ENCODE data around the gene FBXL5. TPM values are rescaled to one million over a fixed set of nuclear protein-coding genes. Genes with fewer than 3 reads are reported as not detected.

Gene FBXL5
- total RNA-seq, 2 experiments from 2014 or later = 27.9 to 29.6 TPM

DNA sequence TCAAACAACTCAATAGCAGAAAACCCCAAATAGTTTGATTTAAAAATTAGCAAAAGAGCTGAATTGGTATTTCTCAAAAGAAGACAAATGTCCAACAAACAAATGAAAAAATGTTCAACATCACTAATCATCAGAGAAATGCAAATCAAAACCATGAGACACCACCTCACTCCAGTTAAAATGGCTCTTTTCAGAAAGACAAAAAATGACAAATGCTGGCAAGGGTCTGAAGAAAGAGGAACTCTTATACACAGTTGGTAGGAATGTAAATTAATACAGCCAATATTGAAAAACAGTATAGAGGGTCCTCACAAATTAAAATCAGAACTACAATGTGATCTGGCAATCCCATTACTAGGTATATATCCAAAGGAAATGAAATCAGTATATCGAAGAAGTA, 70.4 kb downstream of the FBXL5 start:
- ChIA-PET CTCF (no interaction called here), POLR2A (no interaction called here)

DNA sequence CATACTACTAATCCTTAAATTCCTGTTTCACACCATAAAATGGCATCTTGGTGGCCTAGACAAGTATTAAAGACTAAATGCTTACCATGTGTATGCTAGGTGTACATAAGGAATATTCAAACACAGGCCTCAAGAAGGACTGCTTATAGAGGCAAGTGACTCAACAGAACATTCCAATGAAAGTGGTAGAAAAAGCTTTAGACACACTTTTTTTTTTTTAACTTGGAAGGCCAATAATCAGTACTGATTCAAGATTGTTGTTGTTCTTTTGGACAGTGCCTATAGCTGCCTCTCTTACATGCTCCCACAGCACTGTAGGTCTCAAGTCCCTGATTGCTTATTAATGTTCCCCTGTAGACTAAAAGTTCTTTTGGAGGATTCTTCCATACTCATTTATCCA, 77.6 kb downstream of the FBXL5 start:
- POLR2A ChIA-PET = no interaction called here

DNA sequence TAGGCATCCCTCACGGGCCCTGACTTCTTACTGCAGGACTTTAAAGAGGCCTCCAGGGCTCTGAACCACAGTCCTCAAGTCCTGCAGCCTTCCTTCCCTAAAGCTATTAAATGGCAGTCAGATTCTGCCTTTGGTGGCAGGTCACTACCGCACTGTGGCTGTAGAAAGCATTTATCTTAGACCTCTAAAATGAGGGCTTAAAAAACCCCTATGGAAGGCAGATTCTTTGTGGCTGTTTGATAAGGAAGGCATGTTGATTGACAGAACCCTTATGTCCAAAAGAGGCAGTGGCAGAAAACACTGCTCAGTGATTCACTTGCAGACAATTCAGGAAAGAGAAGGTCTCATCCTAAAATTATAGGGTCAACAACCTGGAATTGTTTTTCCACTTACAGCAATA, 79.2 kb downstream of the FBXL5 start:
- ChIA-PET POLR2A (no interaction called here), CTCF (no interaction called here)

More for the DNA sequence above, 77.6 kb downstream of the FBXL5 start:
- CTCF ChIA-PET = interaction anchor here (0.8 kb wide), 1 partner anchor 22 kb away, joined by 3 read pairs; no protein-coding TSS in a partner anchor

DNA sequence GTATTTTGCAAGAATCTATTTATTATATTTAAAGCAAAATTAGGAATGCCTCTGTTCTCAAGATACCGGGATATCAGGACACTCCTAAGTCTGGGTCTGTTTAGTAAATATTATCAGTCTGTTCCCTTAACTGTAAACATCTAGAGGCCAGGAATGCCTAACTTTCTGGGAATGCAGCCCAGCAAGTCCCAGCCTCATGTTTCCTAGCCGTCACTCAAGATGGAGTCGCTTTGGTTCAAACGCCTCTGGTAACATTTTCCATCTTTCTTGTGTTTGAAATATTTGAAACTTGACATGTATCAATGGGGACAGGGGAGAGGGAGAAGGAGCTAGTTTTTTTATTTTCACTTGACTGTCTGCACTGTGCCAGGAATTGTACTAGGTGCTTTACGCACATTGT, 85.4 kb downstream of the FBXL5 start:
- ChIA-PET POLR2A (no interaction called here), CTCF (interaction anchor here (0.7 kb wide), 2 partner anchors 15 to 83 kb away, joined by 3 to 4 read pairs; no protein-coding TSS in a partner anchor)

DNA sequence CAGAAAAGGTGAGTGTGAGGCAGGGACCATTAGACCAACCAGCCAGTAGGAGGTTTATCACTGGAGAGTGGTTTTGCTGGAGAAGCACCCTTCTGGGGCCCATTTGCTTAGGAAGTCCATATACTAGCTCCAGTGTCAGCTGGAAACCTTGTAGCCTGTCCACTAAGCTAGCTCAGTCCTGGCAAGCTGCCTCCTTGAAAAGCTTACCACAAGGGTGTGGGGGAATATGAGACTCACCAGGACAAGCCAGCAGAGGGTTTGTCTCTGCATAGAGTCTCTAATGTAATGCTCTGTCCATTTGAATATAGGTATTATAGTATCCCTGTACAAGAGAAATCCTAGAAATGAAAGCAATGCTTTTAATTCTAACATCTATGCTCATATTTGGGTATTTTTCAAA, 86.3 kb downstream of the FBXL5 start:
- ChIA-PET POLR2A (no interaction called here), CTCF (no interaction called here)

DNA sequence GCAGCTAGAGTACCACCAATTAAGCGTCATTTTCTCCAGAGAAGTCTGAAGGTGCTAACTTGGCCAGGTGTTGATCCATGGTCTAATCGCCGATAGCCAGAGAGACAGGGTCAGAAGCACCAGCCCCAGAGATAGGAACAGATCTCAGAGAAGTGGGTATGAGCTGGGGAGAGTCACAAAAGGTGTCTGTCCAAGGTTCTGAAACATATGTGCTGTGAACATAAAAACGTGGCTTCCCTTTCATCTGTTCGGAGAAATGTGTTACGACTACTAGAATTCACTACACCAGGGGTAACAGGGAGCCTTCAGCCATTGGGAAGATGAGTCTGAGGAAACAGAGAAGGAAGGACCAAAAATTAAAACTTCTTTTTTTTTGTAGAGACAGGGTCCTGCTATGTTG, 91.3 kb downstream of the FBXL5 start:
- ChIA-PET CTCF (no interaction called here), POLR2A (no interaction called here)

DNA sequence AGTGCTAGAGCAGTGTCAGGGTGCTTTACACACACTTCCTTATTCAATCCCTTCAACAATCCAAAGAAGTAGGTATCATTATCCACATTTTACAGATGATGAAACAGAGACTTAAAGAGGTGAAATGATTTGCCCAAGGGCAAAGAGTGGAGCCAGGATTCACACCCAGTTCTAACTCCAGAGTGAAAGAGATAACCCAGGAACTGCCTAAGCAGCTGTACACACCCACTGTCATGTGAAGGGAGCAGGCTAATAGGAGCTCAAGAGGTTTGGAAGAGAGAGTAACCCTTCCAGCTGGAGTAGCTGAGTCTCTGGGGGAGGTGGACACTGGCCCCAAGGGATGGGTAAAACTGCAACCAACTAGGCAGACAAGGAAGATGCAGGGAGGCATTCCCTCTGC, 92.5 kb downstream of the FBXL5 start:
- ChIA-PET POLR2A (no interaction called here), CTCF (no interaction called here)

DNA sequence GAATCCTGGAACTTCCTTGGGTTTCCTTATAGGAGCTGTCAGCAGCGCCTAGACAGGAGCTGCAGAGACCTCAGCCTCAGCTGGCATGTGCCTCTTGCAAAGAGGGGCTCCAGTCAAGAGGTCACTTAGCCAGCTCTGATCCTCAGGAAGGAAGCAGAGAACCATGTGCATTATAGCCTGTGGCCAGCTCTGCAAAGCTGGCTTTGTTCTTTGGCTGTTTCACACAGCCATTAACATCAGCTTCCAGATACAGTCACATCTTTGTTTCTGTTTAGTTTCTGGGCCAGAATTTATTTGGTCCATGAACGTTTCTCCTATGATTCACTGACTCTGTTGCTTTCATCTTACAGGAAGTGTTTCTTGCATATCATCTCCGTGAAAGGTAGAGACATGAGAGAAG, 93.0 kb downstream of the FBXL5 start:
- CTCF ChIA-PET = no interaction called here
- POLR2A ChIA-PET = no interaction called here

DNA sequence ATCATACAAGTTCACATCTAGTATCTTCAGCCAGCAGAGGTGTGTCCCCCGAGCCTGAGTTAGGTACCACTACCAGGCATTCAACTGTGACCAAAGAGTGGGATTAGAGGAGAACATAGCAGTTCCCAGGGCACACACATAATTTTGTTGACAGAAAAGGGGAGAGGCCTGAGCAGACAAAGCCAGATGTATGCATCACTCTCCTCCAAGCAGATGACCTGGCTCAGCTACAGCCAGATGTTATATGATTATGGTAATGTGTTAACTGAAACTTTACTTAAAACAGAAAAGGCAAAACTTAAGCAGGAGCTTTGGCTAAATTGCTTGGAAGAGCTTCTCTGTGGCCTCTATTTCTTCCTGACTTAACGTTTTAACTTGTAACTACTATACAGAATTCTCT, 96.6 kb downstream of the FBXL5 start:
- POLR2A ChIA-PET = no interaction called here
- CTCF ChIA-PET = no interaction called here

DNA sequence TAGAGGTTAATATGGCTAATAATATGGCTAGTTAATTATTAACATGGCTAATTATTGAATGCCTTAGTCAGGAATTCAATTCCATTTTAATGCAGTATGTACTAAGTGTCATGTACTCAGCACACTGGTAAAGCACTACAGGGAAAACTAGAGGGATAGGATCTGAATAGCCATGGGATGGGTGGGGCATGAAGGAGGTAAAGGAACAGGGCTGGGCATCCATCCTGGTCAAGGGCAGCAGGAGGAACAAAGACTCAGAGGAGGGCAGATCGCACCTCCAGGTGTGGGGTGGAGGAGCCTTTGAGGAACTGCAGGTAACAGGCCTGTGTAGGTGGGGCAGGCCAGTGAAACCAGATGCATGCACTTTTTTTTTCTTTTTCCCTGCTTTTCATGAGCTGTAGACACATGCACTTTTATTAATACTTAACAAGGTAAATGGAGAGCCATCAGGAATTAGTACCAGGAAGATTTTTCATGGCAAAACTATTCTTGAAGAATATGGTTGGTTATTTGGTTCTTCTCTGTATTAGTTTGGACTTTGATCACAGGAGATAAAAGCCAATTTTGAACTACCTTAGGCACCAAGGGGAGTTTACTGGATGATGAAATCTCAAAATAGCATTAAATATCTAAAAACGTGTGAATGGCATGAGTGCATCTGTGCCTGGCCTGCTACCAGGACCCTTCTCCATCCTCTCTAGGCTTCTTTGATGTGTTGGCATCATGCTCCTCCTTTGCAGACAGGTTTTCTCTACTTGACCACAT, 97.2 kb downstream of the FBXL5 start:
- ChIA-PET POLR2A (no interaction called here), CTCF (no interaction called here)

DNA sequence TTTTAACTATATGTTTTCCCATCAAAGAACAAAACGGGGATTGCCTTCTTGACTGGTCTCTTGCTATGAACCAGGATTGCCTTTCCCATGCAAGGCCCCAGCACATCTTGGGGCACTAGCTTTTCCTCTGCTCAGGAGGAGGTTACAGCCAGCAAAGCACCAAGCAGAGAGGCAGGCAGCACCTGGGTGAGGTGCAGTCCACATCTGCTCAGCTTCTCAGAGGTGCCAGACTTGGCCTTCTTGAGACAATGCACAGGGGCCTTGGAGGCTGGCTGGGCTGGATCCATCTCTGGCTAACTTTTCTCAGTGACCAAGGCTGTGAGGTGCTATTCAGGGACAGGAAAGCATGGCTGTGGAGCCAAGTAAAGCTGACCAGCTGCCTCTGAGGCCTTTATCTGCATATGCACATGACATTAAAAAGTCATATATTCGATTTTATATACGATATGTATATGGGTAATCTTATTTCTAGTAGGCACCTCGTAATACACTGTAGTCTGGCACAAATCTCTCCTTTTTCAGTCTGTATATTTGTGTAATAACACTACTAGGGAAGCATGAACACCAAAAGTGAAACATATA, 98.6 kb downstream of the FBXL5 start:
- ChIA-PET POLR2A (no interaction called here), CTCF (no interaction called here)

Other genes starting within 250 kb of the FBXL5 start
- under 1 TPM in 1 of 2 experiments, not detected in 1; 0.25 TPM for gene C1QTNF7, start 227.3 kb downstream of the FBXL5 start, total RNA-seq
- gene CC2D2A, start 185.5 kb downstream of the FBXL5 start, total RNA-seq = not detected
- gene FAM200B, start 26.5 kb upstream of the FBXL5 start, total RNA-seq = 10 to 100 TPM; 10.3 to 12.1 TPM
- under 1 TPM; 0.38 to 0.44 TPM for gene BST1, start 47.7 kb upstream of the FBXL5 start, total RNA-seq
- gene CD38, start 123.0 kb upstream of the FBXL5 start, total RNA-seq = 10 to 100 TPM; 26.3 to 29.5 TPM